Left ventricle myocardium inferior (tissue), 1 donor: ENCODE results near the gene ANO10. TPM values are rescaled to one million over a fixed set of nuclear protein-coding genes. Genes with fewer than 3 reads are reported as not detected.
"Not testable (repeated sequence)": the region's sequence is repeated elsewhere in the genome, so short reads cannot be mapped to it uniquely, and the experiment has no call there.

Source experiments
- DNase-seq: peaks from one replicate; pipeline ENCODE4 v3.0.0-alpha.2; 2020
- H3K27ac ChIP-seq: fragments of 200-600 bp; replicated peaks from 2 replicates; pipeline ENCODE4 v1.8.0; 2021
- H3K27me3 ChIP-seq: fragments of 200-600 bp; 2 replicates; pipeline ENCODE4 v1.8.0; 2021; ENCODE audit warnings: low read depth
- H3K36me3 ChIP-seq: fragments of 200-600 bp; 2 replicates; pipeline ENCODE4 v1.8.0; 2021
- H3K4me1 ChIP-seq: fragments of 200-600 bp; 2 replicates; pipeline ENCODE4 v1.8.0; 2021
- H3K4me3 ChIP-seq: fragments of 200-600 bp; 2 replicates; pipeline ENCODE4 v1.8.0; 2021; ENCODE audit warnings: mild to moderate bottlenecking, moderate library complexity
- H3K9me3 ChIP-seq: fragments of 200-600 bp; replicated peaks from 2 replicates; pipeline ENCODE4 v1.8.0; 2021
- CTCF ChIP-seq: fragments of 200-600 bp; IDR thresholded peaks from 2 replicates; pipeline ENCODE4 v1.8.0; 2021; ENCODE audit warnings: antibody characterized with exemption, mild to moderate bottlenecking, borderline replicate concordance
- intact Hi-C: fragments of 100-400 bp; cut with micrococcal nuclease; formaldehyde crosslinking; loops from one replicate; pipeline ENCODE4 v1.11.0; 2022
- total RNA-seq: library from RNA; stranded (reverse); fragmentation: NEBNext Ultra II Directional; extraction: Animal tissue kit (Norgen Biotek cat#: 25700); gene quantifications from one replicate; pipeline ENCODE4 v1.2.1, GENCODE V29; 2021
- donor health status: DM: no; HTN: yes; CAD: no; lungs with severe emphysema.

Gene ANO10
- total RNA-seq, 1 donor from 2014 or later = 12.6 TPM

GRCh38 chr3:43497905-43498365 lies 123.9 kb downstream of the ANO10 start:
- intact Hi-C loops = loop anchor here (10.0 kb wide), 1 partner anchor 103 kb away; no protein-coding TSS in a partner anchor
- Histone ChIP-seq H3K4me3 (no peak overlapping the region), H3K27ac (peak overlapping the region; percentile 43), H3K36me3 (no peaks in the 10 kb centered on the region), H3K4me1 (peaks cover 32% of the 10 kb centered on the region), H3K27me3 (no peaks in the 10 kb centered on the region), H3K9me3 (no peaks in the 10 kb centered on the region)
- TF ChIP-seq CTCF = no peak
- no peak for DNase-seq

GRCh38 chr3:43497422-43497821 lies 124.4 kb downstream of the ANO10 start:
- H3K27me3 ChIP-seq = no peaks in the 10 kb centered on the region
- DNase-seq = no peak
- no peak overlapping the region for H3K4me3 ChIP-seq
- intact Hi-C loops = loop anchor here (10.0 kb wide), 1 partner anchor 103 kb away; no protein-coding TSS in a partner anchor
- H3K9me3 ChIP-seq = no peaks in the 10 kb centered on the region
- H3K27ac ChIP-seq = peak overlapping the region; percentile 43
- TF ChIP-seq CTCF = no peak
- no peaks in the 10 kb centered on the region for H3K36me3 ChIP-seq
- H3K4me1 ChIP-seq = peaks cover 32% of the 10 kb centered on the region

GRCh38 chr3:43496740-43497375 lies 125.0 kb downstream of the ANO10 start:
- peaks cover 32% of the 10 kb centered on the region for H3K4me1 ChIP-seq
- no peaks in the 10 kb centered on the region for H3K9me3 ChIP-seq
- H3K4me3 ChIP-seq = no peak overlapping the region
- no peak for DNase-seq
- H3K36me3 ChIP-seq = no peaks in the 10 kb centered on the region
- peak overlapping the region; percentile 43 for H3K27ac ChIP-seq
- H3K27me3 ChIP-seq = no peaks in the 10 kb centered on the region
- TF ChIP-seq CTCF = no peak
- intact Hi-C loops = loop anchor here (10.0 kb wide), 1 partner anchor 102 kb away; no protein-coding TSS in a partner anchor

DNA sequence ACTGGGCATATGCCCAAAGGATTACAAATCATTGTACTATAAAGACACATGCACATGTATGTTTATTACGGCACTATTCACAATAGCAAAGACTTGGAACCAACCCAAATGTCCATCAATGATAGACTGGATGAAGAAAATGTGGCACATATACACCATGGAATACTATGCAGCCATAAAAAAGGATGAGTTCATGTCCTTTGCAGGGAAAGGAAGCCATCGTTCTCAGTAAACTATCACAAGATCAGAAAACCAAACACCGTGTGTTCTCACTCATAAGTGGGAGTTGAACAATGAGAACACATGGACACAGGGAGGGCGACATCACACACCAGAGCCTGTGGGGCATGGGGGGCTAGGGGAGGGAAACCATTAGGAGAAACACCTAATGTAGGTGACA lies 128.9 kb downstream of the ANO10 start:
- not testable (repeated sequence) for H3K27me3 ChIP-seq, H3K36me3 ChIP-seq, H3K27ac ChIP-seq, DNase-seq, H3K4me3 ChIP-seq, H3K9me3 ChIP-seq
- H3K4me1 ChIP-seq = peaks cover 14% of the 10 kb centered on the region
- intact Hi-C loops = loop anchor here (10.0 kb wide), 1 partner anchor 98 kb away; no protein-coding TSS in a partner anchor

GRCh38 chr3:43491807-43492206 lies 130.0 kb downstream of the ANO10 start:
- not testable (repeated sequence) for H3K27ac ChIP-seq, H3K9me3 ChIP-seq, H3K4me1 ChIP-seq, H3K27me3 ChIP-seq, DNase-seq, H3K4me3 ChIP-seq, H3K36me3 ChIP-seq
- intact Hi-C loops = loop anchor here (10.0 kb wide), 1 partner anchor 97 kb away; no protein-coding TSS in a partner anchor

- Histone ChIP-seq H3K27ac (no peak overlapping the region), H3K4me3 (no peak overlapping the region), H3K27me3 (no peaks in the 10 kb centered on the region), H3K36me3 (no peaks in the 10 kb centered on the region), H3K9me3 (no peaks in the 10 kb centered on the region), H3K4me1 (no peaks in the 10 kb centered on the region)
- DNase-seq = no peak
- intact Hi-C loops = loop anchor here (10.0 kb wide), 1 partner anchor 96 kb away; no protein-coding TSS in a partner anchor
- no peak for TF ChIP-seq CTCF
Observed at GRCh38 chr3:43490640-43491185, 131.1 kb downstream of the ANO10 start.
